Measurements from ENCODE around the gene MRPL32. TPM values are rescaled to one million over a fixed set of nuclear protein-coding genes. Genes with fewer than 3 reads are reported as not detected.

Gene MRPL32
- total and polyA plus RNA-seq, 2 of the 13 experiments (the other 11 are each of a cell fraction or from before 2014, with no cell fraction given): 39.0 to 81.2 TPM

DNA sequence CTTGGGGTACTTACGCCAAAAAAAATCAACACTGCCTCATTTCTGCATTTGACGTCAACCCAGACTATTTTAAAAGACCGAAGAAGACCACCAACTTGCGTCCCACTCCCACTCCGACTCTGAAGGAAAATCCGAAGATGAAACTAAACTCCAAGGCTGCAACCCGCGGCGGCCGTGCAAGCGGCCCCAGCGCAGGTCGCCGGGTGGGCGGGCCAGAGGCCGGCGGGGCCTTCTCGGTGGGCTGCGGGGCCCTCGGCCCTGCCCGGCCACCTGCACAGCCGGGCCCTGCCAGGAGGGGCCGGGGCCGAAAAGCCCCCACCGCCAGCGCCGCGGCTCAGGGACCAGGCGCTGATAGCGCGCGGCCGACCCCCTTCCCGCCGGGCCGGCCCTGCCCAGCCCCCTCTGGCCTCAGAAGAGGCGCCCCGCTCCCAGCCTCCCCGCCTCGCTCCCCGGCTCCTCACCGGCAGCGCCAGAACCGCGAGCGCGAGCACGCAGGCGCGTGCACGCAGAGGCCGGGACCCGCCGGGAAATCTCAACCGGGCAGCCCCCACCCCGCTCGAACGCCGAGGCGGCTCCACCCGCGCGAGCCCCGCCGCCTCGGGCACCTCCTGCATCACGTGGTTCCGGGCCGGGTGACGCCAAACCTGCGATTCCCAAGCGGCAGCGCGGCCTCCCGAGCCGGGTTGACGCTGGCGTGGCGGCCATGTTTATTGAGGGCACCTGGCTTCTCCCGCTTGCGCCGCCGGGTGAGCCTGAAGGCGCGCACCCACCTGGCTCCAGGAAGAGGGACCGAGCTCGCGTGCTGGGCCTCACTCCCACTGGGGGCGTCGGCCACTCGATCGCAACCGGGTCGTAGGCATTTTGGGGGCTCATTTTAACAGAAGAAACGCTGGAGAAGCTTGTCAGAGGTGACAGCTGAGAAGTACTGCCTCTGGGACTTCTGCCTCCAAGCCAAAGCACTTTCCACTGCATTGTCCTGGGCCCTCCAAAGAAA, 20.4 kb upstream of the MRPL32 start, which contains the start of gene C7orf25 (continued):
- TF ChIP-seq PRDM10 (CRISPR knock-in tag; IDR thresholded peaks at IDR 0.05; ENCODE audit: low read depth) (peak; percentile 61; the same call in 1 of the 2 replicates), ZNF280D (CRISPR knock-in tag; IDR thresholded peaks at IDR 0.05) (peak; percentile 34; the same call in 1 of the 2 replicates), KLF13 (CRISPR knock-in tag; IDR thresholded peaks at IDR 0.05) (peak; percentile 95; the same call in 1 of the 2 replicates), HES4 (CRISPR knock-in tag; IDR thresholded peaks at IDR 0.05; ENCODE audit: borderline replicate concordance) (no peak), LRRFIP1 (CRISPR knock-in tag; conservative IDR thresholded peaks at IDR 0.05) (no peak), ZNF564 (CRISPR knock-in tag; IDR thresholded peaks at IDR 0.05) (0 out of 2 replicates have a peak, but pooled peaks have one; percentile 39), ERF (CRISPR knock-in tag; IDR thresholded peaks at IDR 0.05) (peak; percentile 92), SP2 (CRISPR knock-in tag; IDR thresholded peaks at IDR 0.05) (peak; percentile 63), ZBTB1 (CRISPR knock-in tag; IDR thresholded peaks at IDR 0.05; ENCODE audit: borderline replicate concordance) (no peak), ZSCAN9 (CRISPR knock-in tag; IDR thresholded peaks at IDR 0.05; ENCODE audit: borderline replicate concordance) (peak; percentile 31), ESRRA (CRISPR knock-in tag; IDR thresholded peaks at IDR 0.05; ENCODE audit: low read depth) (0 out of 2 replicates have a peak, but pooled peaks have one; percentile 47), SRSF4 (IDR thresholded peaks at IDR 0.05; ENCODE audit: low read depth, low read length, poor library complexity, severe bottlenecking) (no peak)
- TF ChIP-seq, protein P1, sequence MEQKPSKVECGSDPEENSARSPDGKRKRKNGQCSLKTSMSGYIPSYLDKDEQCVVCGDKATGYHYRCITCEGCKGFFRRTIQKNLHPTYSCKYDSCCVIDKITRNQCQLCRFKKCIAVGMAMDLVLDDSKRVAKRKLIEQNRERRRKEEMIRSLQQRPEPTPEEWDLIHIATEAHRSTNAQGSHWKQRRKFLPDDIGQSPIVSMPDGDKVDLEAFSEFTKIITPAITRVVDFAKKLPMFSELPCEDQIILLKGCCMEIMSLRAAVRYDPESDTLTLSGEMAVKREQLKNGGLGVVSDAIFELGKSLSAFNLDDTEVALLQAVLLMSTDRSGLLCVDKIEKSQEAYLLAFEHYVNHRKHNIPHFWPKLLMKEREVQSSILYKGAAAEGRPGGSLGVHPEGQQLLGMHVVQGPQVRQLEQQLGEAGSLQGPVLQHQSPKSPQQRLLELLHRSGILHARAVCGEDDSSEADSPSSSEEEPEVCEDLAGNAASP (CRISPR knock-in tag; IDR thresholded peaks at IDR 0.05; ENCODE audit: borderline replicate concordance): peak; percentile 57; the same call in 1 of the 2 replicates
